ENCODE results near the gene CHRM2.
"Not testable (repeated sequence)": the region's sequence is repeated elsewhere in the genome, so short reads cannot be mapped to it uniquely, and the experiment has no call there.

CHRM2 gene

GRCh38 chr7:136868496-136869000 lies at the start of gene CHRM2:
CHRM2 (plus strand) TSS chr7:136868652; CDS start chr7:137014866, 146,214 bp downstream.
- H3K27me3 Mint-ChIP-seq (ENCODE audit: low read depth) = peaks cover 35% of the 10 kb centered on the region
- no peak within 1 kb of the TSS for H3K27ac Mint-ChIP-seq
- no peak within 1 kb of the TSS for H3K4me3 Mint-ChIP-seq
- H3K36me3 Mint-ChIP-seq (ENCODE audit: low read depth) = no peaks in the 10 kb centered on the region
- H3K9me3 Mint-ChIP-seq = no peaks in the 10 kb centered on the region
- no peaks in the 10 kb centered on the region for H3K4me1 Mint-ChIP-seq (ENCODE audit: low read depth)

- H3K9me3 Mint-ChIP-seq; H3K27me3 Mint-ChIP-seq (ENCODE audit: low read depth); H3K4me3 Mint-ChIP-seq; H3K27ac Mint-ChIP-seq; H3K4me1 Mint-ChIP-seq (ENCODE audit: low read depth); H3K36me3 Mint-ChIP-seq (ENCODE audit: low read depth): not testable (repeated sequence)
These were observed 37.1 kb upstream of the CHRM2 start for GRCh38 chr7:136831398-136831797.

- Mint-ChIP-seq H3K4me3 (no peak overlapping the region), H3K36me3 (ENCODE audit: low read depth) (no peaks in the 10 kb centered on the region), H3K4me1 (ENCODE audit: low read depth) (no peaks in the 10 kb centered on the region), H3K9me3 (peaks cover 11% of the 10 kb centered on the region), H3K27me3 (ENCODE audit: low read depth) (no peaks in the 10 kb centered on the region), H3K27ac (no peak overlapping the region)
These were observed 22.5 kb upstream of the CHRM2 start for GRCh38 chr7:136845899-136846465.

- Mint-ChIP-seq H3K4me1 (ENCODE audit: low read depth) (no peaks in the 10 kb centered on the region), H3K9me3 (peaks cover 12% of the 10 kb centered on the region), H3K36me3 (ENCODE audit: low read depth) (no peaks in the 10 kb centered on the region), H3K27me3 (ENCODE audit: low read depth) (no peaks in the 10 kb centered on the region), H3K4me3 (no peak overlapping the region), H3K27ac (no peak overlapping the region)
These were observed 20.6 kb upstream of the CHRM2 start for GRCh38 chr7:136847858-136848257.

- no peak overlapping the region for H3K4me3 Mint-ChIP-seq
- peaks cover 4% of the 10 kb centered on the region for H3K9me3 Mint-ChIP-seq
- H3K36me3 Mint-ChIP-seq (ENCODE audit: low read depth) = no peaks in the 10 kb centered on the region
- H3K4me1 Mint-ChIP-seq (ENCODE audit: low read depth) = no peaks in the 10 kb centered on the region
- no peak overlapping the region for H3K27ac Mint-ChIP-seq
- no peaks in the 10 kb centered on the region for H3K27me3 Mint-ChIP-seq (ENCODE audit: low read depth)
These were observed 14.8 kb upstream of the CHRM2 start for GRCh38 chr7:136853654-136854053.

GRCh38 chr7:136857573-136857972 lies 10.9 kb upstream of the CHRM2 start:
- H3K27ac Mint-ChIP-seq = no peak overlapping the region
- no peaks in the 10 kb centered on the region for H3K27me3 Mint-ChIP-seq (ENCODE audit: low read depth)
- H3K9me3 Mint-ChIP-seq = no peaks in the 10 kb centered on the region
- H3K4me3 Mint-ChIP-seq = no peak overlapping the region
- no peaks in the 10 kb centered on the region for H3K36me3 Mint-ChIP-seq (ENCODE audit: low read depth)
- H3K4me1 Mint-ChIP-seq (ENCODE audit: low read depth) = no peaks in the 10 kb centered on the region

- H3K36me3 Mint-ChIP-seq (ENCODE audit: low read depth) = no peaks in the 10 kb centered on the region
- no peaks in the 10 kb centered on the region for H3K9me3 Mint-ChIP-seq
- no peaks in the 10 kb centered on the region for H3K27me3 Mint-ChIP-seq (ENCODE audit: low read depth)
- no peaks in the 10 kb centered on the region for H3K4me1 Mint-ChIP-seq (ENCODE audit: low read depth)
- no peak overlapping the region for H3K4me3 Mint-ChIP-seq
- H3K27ac Mint-ChIP-seq = no peak overlapping the region
These were observed 8.6 kb upstream of the CHRM2 start for GRCh38 chr7:136859803-136860202.

GRCh38 chr7:136865236-136865635 lies 3.2 kb upstream of the CHRM2 start:
- Mint-ChIP-seq H3K4me1 (ENCODE audit: low read depth) (no peaks in the 10 kb centered on the region), H3K36me3 (ENCODE audit: low read depth) (no peaks in the 10 kb centered on the region), H3K27me3 (ENCODE audit: low read depth) (peaks cover 17% of the 10 kb centered on the region)

GRCh38 chr7:136865777-136866176 lies 2.7 kb upstream of the CHRM2 start:
- Mint-ChIP-seq H3K4me3 (no peak overlapping the region), H3K4me1 (ENCODE audit: low read depth) (no peaks in the 10 kb centered on the region), H3K9me3 (no peaks in the 10 kb centered on the region), H3K36me3 (ENCODE audit: low read depth) (no peaks in the 10 kb centered on the region), H3K27me3 (ENCODE audit: low read depth) (peaks cover 23% of the 10 kb centered on the region), H3K27ac (no peak overlapping the region)

More at GRCh38 chr7:136865236-136865635, 3.2 kb upstream of the CHRM2 start:
- no peaks in the 10 kb centered on the region for H3K9me3 Mint-ChIP-seq
- no peak overlapping the region for H3K4me3 Mint-ChIP-seq
- H3K27ac Mint-ChIP-seq = no peak overlapping the region

GRCh38 chr7:136869001-136869961 lies 829 bp downstream of the CHRM2 start:
- no peak overlapping the region for H3K4me3 Mint-ChIP-seq
- peaks cover 35% of the 10 kb centered on the region for H3K27me3 Mint-ChIP-seq (ENCODE audit: low read depth)
- no peaks in the 10 kb centered on the region for H3K9me3 Mint-ChIP-seq

GRCh38 chr7:136869991-136870865 lies 1.8 kb downstream of the CHRM2 start:
- no peaks in the 10 kb centered on the region for H3K9me3 Mint-ChIP-seq
- H3K27ac Mint-ChIP-seq = no peak overlapping the region
- no peaks in the 10 kb centered on the region for H3K36me3 Mint-ChIP-seq (ENCODE audit: low read depth)
- H3K4me1 Mint-ChIP-seq (ENCODE audit: low read depth) = no peaks in the 10 kb centered on the region
- no peak overlapping the region for H3K4me3 Mint-ChIP-seq
- H3K27me3 Mint-ChIP-seq (ENCODE audit: low read depth) = peaks cover 35% of the 10 kb centered on the region

More at GRCh38 chr7:136869001-136869961, 829 bp downstream of the CHRM2 start:
- H3K4me1 Mint-ChIP-seq (ENCODE audit: low read depth) = no peaks in the 10 kb centered on the region
- H3K27ac Mint-ChIP-seq = no peak overlapping the region
- no peaks in the 10 kb centered on the region for H3K36me3 Mint-ChIP-seq (ENCODE audit: low read depth)

- no peak overlapping the region for H3K4me3 Mint-ChIP-seq
- no peaks in the 10 kb centered on the region for H3K4me1 Mint-ChIP-seq (ENCODE audit: low read depth)
- no peak overlapping the region for H3K27ac Mint-ChIP-seq
- no peaks in the 10 kb centered on the region for H3K36me3 Mint-ChIP-seq (ENCODE audit: low read depth)
- H3K27me3 Mint-ChIP-seq (ENCODE audit: low read depth) = peaks cover 35% of the 10 kb centered on the region
- H3K9me3 Mint-ChIP-seq = no peaks in the 10 kb centered on the region
These were observed 2.5 kb downstream of the CHRM2 start for GRCh38 chr7:136870866-136871487.

GRCh38 chr7:136874393-136875032 lies 6.1 kb downstream of the CHRM2 start:
- Mint-ChIP-seq H3K4me3 (no peak overlapping the region), H3K9me3 (no peaks in the 10 kb centered on the region), H3K36me3 (ENCODE audit: low read depth) (no peaks in the 10 kb centered on the region), H3K4me1 (ENCODE audit: low read depth) (no peaks in the 10 kb centered on the region), H3K27me3 (ENCODE audit: low read depth) (peaks cover 20% of the 10 kb centered on the region), H3K27ac (no peak overlapping the region)
